GM20431 (cell line): ENCODE data around the gene CLTA.
"Not testable (repeated sequence)": the region's sequence is repeated elsewhere in the genome, so short reads cannot be mapped to it uniquely, and the experiment has no call there.

Experiments used
- in situ Hi-C: fragments of 300-500 bp; cut with MseI, MboI; formaldehyde crosslinking; loops from one replicate; pipeline ENCODE4 v1.15.0; 2020; ENCODE audit warnings: low sequenced_read_pairs; ENCODE audit not compliant: unreplicated experiment

The CLTA gene

DNA sequence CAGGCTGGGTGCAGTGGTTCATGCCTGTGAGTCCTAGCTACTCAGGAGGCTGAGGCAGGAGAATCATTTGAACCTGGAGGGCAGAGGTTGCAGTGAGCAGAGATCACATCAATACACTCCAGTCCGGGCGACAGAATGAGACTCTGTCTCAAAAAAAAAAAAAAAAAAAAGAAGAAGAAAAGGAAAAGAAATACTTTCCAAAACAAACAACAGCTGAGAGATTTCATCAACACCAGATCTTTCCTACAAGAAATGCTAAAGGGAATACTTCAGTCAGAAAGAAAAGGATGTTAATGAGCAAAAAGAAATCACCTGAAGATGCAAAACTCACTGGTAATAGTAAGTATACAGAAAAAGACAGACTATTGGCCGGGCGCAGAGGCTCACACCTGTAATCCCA is 13.2 kb upstream of the CLTA start:
- in situ Hi-C loops = no loop called here

DNA sequence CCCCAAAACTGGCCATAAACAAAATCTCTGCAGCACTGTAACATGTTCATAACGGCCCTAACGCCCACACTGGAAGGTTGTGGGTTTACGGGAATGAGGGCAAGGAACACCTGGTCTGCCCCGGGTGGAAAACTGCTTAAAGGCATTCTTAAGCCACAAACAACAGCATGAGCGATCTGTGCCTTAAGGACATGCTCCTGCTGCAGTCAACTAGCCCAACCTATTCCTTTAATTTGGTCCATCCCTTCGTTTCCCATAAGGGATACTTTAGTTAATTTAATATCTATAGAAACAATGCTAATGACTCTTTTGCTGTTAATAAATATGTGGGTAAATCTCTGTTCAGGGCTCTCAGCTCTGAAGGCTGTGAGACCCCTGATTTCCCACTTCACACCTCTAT is 10.5 kb upstream of the CLTA start:
- in situ Hi-C loops = not testable (repeated sequence)

DNA sequence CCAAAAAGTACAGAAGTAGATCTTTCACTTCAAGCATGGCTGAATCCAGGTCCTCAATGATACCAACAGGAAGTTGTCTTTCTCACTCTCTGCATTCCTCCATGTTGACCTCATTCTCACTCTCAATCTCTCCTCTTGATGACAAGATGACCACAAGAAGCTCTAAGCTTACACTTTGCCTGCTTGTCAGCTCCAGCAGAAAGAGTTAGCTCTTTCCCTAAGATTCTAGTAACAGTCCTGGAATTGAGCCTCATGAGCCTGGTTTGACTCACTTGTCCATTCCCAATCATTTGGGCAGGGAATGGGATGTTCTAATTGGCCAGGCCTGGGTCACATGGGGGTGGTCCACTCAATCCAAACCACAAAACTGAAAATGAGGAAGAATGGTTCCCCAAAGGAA is 3.3 kb upstream of the CLTA start:
- in situ Hi-C loops = no loop called here

DNA sequence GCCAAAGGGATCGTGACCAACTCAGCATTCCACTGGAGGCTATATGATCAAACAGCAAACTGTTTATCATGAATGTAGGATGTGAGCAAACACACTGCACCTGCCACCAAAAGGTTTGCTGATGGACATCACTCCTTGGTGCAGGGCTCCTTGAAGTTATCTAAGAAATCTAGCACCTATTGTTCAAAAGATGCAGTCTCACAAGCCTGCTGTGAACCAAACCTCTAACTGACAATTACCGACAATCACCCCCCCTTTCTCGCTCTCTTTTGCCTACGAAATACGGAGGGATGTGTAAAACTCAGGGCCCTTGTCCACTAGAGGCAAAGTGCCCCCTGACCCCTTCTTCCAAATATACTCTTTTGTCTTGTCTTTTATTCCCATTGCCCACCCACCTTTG is 2.5 kb upstream of the CLTA start:
- in situ Hi-C loops = no loop called here

DNA sequence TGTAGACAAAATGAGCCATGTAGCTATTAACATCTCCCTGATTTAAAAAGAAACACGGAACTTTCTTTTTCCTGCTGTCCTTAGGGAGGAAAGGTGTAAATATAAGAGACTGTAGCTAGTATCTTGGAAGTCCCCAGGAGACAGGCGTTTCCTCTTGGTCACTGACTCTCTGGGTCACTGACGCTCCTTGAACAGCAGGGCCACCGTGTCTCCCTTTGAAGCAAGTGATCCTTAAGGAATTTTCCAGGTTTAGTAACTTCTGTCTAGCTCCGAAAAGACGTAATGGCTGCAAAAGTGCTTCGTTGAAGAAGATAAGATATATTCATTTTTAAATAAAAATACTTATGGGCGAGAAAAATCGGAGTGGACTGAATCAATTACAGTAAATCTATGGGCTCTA is 745 bp upstream of the CLTA start:
- in situ Hi-C loops = no loop called here

DNA sequence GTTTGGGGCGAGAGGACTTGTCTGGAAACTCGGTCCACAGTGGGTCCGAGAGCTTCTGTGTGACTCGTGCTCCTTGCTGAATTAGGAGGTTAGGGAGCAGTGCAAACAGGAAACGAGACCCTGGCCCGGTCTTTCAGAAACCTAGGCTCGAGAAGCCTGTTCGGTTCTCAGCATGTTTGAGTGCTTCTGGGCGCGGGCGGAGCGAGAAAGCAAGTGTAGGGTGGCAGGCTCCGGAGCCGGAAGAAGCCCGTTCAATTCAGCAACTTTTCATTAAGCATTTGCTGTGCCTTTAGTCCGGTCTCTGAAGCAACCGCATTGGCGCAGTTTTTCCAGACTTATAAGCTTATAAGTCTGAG is 547 bp downstream of the CLTA start:
- in situ Hi-C loops = no loop called here

DNA sequence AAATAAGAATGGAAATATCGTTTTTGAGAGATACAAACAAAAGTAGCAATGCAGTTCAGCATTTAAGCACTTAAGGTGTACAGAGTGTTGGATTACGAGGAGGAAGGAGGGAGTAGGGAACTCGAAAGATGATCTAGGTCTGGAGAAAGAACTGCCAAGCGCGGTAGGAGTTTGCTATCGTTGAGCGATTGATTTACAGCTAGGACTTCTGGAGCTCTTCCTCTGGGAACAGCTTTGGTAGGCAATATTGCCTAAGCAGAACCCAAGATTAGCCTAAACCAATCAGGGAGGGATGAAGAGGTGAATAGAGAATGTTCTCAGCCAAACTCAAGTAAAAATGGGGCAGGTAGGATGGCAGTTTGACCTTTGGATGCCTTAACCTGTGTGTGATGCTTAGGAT is 965 bp downstream of the CLTA start:
- in situ Hi-C loops = no loop called here

DNA sequence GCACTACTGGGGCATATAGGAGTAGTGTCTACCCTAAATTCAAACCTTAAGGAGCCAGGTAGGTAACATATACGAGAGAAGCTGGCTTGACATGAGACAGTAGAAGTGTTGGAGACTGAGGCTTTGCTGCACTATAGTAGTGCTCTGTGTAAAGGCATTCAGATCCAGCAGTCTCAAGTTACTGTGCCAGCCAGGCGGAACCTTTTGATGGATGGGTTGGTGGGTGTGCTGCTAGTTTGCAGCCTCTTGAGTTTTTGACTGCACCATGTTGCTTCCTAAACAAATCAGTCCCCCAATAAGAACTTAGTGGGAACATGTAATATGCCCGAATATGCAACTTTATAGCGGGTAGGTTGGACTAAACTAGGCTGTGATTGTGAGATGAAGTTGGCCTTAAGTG is 1.5 kb downstream of the CLTA start:
- in situ Hi-C loops = no loop called here

DNA sequence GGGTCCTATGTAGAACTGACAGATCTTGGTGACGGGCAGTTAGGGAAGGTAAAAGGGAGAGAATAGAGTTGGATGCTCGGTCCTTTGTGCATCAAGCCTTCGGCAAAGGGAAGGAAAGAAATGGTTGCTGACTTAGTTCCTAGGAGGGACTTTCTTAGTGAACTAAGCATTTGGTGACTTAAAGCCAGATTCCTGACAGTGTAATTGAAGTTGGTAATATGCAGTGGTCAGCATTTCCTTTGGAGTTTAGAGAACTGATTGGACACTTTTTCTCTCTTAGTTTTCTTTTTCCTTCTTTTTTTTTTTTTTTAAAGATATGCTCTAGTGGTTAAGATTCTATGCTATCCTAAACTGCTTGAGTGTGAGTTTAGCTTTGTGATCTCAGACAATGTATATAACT is 2.3 kb downstream of the CLTA start:
- in situ Hi-C loops = no loop called here

DNA sequence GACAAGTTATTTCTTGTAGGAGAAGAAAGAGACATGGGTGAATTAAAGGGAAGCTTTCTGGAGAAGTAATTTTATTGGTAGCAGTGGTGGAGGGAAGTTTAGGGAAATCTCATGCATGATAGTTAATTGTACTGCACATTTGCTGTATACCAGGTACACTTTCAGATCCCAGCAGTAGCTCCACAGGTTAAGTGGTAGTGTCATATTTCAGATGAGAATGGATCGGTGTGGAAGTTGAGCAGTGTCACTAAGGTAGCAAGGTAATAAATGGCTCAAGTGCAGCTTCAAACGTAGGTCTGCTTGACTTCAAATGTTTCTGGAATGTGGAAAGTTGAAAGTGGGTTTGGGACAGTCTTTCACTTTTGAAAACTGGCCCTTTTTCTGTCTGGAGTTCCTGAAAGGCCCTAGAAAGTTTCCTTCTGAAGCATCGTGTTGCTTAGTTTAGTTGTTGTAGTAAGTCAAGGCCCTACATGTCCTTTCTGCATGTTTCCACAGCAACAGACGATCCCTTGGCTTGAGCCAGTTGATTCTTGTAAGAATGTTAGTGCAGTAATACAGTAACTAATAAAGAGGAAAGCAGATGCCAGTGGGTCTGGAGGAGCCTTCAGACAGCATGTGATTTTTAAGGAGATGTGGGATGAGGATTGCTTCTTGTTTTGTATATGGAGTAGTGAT is 3.7 kb downstream of the CLTA start:
- in situ Hi-C loops = no loop called here

DNA sequence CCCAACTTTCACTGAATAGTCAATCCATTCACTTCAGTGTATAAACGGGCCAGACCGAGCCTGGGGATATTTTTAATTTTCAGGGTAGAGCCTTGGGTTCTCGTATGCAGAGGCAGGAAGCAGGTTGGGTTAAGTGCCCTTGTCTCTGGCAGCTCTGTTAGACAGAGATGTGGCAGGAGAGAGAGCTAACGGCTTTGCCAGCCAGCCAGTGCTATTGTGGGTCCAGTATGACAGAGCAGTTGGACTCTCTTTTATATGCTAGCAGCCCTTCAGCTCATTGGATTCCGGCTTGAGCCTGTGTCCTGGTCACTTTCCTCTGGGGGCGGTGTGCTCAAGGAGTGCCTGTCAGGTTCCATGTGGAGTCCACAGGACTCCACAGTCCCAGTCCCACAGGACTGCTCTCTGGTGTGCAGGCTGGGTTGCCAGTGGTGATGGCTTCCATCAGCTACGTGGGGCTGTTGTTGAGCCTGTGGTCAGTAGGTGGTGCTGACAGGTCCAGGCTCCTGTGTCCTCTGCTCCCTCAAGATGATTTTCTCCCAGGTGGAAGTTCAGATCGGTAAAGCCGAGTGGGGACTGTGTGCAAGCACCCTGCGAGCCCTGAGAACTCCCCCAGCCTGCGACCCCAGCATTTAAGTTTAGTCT is 14.3 kb downstream of the CLTA start:
- in situ Hi-C loops = no loop called here

DNA sequence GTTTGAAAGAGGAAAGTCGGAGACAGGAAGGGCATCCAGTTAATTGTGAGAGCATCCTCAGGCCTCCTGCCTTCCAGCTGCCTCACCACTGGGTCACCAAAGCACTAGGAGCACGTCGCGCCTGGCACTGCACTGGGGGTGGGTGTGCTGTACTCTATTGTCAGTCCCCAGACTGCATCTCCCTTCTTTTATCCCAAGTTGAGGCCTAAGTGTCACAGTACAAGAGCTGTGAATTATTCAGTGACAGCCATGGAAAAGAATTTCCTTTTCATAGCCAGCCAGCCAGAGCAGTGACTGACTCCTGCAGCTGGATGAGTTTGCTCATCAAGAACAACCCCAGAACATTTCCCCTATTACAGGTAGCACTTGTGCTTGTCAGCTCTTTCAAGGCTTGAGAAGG is 16.3 kb downstream of the CLTA start:
- in situ Hi-C loops = no loop called here

DNA sequence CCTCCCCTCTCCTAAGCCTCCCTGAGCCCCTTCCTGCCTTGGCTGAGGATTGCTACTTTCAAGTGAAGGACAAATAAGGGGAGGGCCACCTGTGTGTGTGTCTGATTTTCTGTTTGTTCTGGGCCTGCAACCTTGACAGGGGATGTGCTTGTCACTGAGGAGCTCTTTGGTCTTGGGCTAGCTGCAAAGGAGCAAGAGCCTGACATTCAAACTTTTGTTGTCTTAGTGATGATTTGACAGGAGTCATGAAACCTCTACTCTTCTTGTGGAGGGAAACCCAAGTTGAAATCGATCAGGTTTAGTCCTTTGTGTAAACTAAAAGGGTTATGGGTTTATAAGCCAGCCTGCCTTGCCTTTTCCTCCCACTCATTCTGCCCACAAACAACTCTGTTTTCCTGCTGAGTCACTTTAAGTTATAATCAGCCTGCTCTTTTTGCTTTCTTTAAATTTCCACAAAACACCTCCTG is 16.9 kb downstream of the CLTA start:
- in situ Hi-C loops = no loop called here

DNA sequence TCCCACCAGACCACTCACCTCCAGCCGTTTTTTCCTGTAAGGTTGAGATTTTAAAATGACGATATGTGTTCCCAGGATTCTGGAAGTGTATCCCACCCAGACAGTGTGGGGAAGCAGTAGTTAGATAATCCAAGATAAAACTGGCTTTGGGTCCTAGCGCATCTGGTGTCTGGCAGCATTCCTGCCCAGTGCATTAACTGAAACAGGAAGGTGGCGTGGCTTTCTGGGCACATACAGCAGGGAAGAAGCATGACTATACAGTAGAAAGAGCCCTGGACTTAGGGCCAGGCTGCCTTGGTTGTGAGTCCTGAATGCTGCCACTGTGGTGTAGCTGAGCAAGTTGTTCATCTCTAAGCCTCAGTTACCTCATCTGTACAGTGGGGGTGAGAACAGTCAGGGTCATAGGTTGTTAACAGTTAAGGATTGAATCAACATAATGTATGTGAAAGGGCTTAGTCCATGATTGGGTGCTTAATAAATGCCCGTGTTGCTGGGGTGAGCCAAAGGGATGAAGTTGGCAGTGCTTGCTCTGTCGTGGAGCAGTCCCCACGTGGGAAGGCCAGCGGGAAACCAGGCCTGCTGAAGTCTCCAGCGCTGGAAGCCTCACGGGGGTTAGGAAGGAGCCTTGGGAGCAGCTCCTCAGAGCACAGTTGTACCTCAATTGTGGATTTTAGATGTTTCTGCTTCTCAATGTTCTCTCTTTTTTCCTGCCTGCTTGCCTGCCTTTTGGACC is 18.0 kb downstream of the CLTA start:
- in situ Hi-C loops = no loop called here

DNA sequence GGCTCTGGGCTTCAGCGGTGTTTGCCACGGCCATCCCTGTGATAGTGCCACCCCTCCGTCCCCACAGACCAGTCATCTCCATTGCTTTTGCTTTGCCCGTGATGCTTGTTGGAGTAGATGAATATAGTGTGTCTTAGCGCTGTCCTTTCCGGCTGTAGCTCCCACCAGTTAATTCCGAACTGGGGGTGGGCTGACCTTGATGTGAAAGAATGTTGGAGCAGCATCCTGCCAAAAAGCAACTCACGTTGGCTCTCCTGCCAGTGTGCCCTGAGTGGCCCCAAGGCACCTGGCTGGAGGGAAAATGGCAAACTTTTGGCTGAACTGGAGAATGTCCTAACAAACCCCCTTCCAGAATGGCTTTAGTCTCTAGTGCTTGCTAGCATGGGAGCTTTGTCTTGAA is 20.0 kb downstream of the CLTA start:
- in situ Hi-C loops = no loop called here

DNA sequence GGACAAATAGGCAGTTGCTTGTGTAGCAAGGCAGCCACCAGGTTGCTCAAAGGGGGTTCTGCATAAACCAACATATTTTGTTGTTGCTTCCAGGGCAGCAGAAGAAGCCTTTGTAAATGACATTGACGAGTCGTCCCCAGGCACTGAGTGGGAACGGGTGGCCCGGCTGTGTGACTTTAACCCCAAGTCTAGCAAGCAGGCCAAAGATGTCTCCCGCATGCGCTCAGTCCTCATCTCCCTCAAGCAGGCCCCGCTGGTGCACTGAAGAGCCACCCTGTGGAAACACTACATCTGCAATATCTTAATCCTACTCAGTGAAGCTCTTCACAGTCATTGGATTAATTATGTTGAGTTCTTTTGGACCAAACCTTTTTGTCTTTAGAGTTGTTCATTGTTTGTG is 20.8 kb downstream of the CLTA start:
- in situ Hi-C loops = no loop called here

DNA sequence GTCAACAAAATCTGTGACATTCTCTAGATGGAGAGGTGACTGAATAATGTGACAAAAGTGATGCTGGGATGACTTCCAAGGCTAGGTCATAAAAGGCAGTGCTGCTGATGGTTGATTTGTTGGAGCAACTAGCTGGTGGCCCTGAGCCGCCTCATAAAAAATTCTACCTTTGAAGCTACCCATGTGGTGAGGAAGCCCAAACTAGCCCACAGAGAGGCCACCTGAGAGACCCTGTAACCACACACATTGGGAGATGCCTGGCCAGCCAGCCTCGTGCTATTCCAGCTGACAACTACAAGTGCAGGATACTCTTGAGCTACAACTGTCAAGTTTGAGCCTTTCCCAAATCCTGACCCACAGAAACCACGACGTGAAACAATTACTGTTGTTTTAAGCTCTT is 22.7 kb downstream of the CLTA start:
- in situ Hi-C loops = no loop called here

DNA sequence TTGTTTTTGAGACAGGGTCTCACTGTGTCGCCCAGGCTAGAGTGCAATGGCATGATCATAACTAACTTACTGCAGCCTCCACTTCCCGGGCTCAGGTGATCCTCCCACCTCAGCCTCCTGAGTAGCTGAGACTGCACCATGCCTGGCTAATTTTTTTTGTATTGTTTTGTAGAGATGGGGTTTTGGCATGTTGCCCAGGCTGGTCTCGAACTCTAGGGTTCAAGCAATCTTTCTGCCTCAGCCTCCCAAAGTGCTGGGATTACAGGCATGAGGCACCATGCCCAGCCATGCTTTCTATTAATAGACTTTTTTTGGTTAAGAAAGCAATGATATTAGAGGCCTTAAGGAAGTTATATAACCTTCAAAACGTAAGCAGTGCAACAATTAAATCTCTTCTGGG is 23.3 kb downstream of the CLTA start:
- in situ Hi-C loops = no loop called here

DNA sequence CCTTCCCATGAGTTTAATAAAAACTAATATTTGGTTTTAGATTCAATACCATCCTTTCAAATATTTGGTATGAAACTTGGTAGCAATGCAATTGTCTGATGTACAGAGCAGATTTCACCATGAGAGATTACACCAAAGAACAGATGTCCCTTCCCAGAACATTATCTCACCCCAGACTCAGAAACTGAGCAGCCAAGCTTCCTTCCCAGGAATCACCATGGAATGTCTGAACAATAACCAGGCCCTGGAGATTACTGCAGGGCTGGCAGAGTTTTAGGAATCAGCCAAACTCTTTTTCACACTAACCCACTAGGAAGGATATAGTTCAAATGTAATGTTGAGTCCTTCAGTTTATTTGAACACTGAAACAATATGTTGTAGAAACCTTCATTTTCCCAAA is 23.9 kb downstream of the CLTA start:
- in situ Hi-C loops = no loop called here

DNA sequence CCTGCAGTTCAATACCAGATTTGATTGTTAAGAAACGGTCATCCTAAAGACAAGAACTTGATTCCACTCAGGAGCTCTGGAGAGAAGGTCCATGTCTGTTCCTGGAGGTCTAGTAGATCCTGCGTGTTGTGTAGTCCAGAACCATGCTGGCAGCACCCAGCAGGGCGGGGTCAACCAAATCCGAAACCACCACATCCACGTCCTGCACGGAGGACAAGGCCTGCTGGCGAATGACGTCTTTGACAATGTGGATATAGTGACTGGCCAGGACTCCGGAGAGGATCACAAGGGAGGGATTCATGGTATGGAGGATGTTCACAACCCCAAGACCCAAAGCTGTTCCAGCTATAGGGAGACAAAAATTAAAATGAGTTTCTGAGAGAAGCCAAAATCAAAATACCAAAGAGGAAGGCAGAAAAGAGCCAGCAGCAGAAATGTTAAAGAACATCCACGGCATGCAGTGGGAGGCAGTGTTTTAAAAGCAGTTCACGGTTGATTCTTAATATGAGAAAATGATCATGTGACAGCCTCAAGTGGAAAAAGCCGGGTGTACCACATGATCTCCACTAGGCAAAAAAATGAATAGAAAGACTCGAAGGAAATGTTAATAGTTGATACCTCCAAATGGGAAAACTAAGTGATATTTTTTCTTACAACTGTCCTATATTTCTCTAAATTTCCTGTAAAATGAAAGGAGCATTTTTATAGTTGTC is 26.7 kb downstream of the CLTA start:
- in situ Hi-C loops = no loop called here

DNA sequence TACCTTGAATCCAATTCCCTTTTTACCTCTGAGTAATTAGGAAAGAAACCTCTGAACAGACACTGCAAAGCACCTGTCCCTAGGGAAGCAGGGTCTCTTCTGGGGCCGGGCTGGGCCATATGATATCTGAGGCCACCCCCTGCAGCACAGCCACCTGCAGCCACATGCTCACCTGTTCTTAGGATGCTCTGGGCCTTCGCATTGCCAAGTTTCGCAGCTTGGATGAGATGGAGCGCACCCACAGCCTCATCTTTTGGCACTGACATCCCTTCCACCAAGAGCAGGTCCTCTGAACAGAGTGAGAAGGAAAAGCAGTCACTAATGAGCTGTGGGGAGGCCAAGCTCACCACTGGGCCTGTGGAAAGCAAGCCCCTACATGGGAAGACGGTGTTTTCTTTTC is 27.3 kb downstream of the CLTA start:
- in situ Hi-C loops = no loop called here
